ENCODE data around the gene CACNA1I.

Gene CACNA1I

GRCh38 chr22:39725351-39726035, 154.9 kb downstream of the CACNA1I start:
- TF ChIP-seq EP300 (IDR thresholded peaks at IDR 0.05; ENCODE audit: borderline replicate concordance) (no peak), TEAD4 (IDR thresholded peaks at IDR 0.05) (no peak), TAF1 (IDR thresholded peaks at IDR 0.05; ENCODE audit: low read depth) (no peak), RAD21 (IDR thresholded peaks at IDR 0.05; ENCODE audit: low read depth) (no peak), CREB1 (IDR thresholded peaks at IDR 0.05; ENCODE audit: low read depth) (no peak), TCF12 (IDR thresholded peaks at IDR 0.05; ENCODE audit: low read depth) (no peak), YY1 (IDR thresholded peaks at IDR 0.05; ENCODE audit: low read depth) (no peak), EGR1 (IDR thresholded peaks at IDR 0.05) (no peak), CEBPB (IDR thresholded peaks at IDR 0.05) (no peak), NFIC (IDR thresholded peaks at IDR 0.05) (no peak), ZBTB7A (IDR thresholded peaks at IDR 0.05; ENCODE audit: low read depth) (no peak), FOXM1 (IDR thresholded peaks at IDR 0.05; ENCODE audit: borderline replicate concordance, low read depth) (no peak)
- TF ChIP-seq, protein P1, sequence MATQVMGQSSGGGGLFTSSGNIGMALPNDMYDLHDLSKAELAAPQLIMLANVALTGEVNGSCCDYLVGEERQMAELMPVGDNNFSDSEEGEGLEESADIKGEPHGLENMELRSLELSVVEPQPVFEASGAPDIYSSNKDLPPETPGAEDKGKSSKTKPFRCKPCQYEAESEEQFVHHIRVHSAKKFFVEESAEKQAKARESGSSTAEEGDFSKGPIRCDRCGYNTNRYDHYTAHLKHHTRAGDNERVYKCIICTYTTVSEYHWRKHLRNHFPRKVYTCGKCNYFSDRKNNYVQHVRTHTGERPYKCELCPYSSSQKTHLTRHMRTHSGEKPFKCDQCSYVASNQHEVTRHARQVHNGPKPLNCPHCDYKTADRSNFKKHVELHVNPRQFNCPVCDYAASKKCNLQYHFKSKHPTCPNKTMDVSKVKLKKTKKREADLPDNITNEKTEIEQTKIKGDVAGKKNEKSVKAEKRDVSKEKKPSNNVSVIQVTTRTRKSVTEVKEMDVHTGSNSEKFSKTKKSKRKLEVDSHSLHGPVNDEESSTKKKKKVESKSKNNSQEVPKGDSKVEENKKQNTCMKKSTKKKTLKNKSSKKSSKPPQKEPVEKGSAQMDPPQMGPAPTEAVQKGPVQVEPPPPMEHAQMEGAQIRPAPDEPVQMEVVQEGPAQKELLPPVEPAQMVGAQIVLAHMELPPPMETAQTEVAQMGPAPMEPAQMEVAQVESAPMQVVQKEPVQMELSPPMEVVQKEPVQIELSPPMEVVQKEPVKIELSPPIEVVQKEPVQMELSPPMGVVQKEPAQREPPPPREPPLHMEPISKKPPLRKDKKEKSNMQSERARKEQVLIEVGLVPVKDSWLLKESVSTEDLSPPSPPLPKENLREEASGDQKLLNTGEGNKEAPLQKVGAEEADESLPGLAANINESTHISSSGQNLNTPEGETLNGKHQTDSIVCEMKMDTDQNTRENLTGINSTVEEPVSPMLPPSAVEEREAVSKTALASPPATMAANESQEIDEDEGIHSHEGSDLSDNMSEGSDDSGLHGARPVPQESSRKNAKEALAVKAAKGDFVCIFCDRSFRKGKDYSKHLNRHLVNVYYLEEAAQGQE (IDR thresholded peaks at IDR 0.05; ENCODE audit: low read depth), result no peak
- TF ChIP-seq, protein P2, sequence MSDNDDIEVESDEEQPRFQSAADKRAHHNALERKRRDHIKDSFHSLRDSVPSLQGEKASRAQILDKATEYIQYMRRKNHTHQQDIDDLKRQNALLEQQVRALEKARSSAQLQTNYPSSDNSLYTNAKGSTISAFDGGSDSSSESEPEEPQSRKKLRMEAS (IDR thresholded peaks at IDR 0.05), result no peak
- TF ChIP-seq, protein P3, sequence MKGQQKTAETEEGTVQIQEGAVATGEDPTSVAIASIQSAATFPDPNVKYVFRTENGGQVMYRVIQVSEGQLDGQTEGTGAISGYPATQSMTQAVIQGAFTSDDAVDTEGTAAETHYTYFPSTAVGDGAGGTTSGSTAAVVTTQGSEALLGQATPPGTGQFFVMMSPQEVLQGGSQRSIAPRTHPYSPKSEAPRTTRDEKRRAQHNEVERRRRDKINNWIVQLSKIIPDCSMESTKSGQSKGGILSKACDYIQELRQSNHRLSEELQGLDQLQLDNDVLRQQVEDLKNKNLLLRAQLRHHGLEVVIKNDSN (IDR thresholded peaks at IDR 0.05), result no peak

- TF ChIP-seq EGR1 (IDR thresholded peaks at IDR 0.05) (no peak), CREB1 (IDR thresholded peaks at IDR 0.05; ENCODE audit: low read depth) (no peak), RAD21 (IDR thresholded peaks at IDR 0.05; ENCODE audit: low read depth) (no peak), YY1 (IDR thresholded peaks at IDR 0.05; ENCODE audit: low read depth) (no peak), TEAD4 (IDR thresholded peaks at IDR 0.05) (no peak), TCF12 (IDR thresholded peaks at IDR 0.05; ENCODE audit: low read depth) (no peak), EP300 (IDR thresholded peaks at IDR 0.05; ENCODE audit: borderline replicate concordance) (no peak), CEBPB (IDR thresholded peaks at IDR 0.05) (no peak), TAF1 (IDR thresholded peaks at IDR 0.05; ENCODE audit: low read depth) (no peak)
- TF ChIP-seq, protein P1 (IDR thresholded peaks at IDR 0.05; ENCODE audit: low read depth), result no peak
- TF ChIP-seq, protein P2 (IDR thresholded peaks at IDR 0.05), result no peak
- TF ChIP-seq, protein P3 (IDR thresholded peaks at IDR 0.05), result no peak
These were observed 157.0 kb downstream of the CACNA1I start for GRCh38 chr22:39727541-39727940.

DNA sequence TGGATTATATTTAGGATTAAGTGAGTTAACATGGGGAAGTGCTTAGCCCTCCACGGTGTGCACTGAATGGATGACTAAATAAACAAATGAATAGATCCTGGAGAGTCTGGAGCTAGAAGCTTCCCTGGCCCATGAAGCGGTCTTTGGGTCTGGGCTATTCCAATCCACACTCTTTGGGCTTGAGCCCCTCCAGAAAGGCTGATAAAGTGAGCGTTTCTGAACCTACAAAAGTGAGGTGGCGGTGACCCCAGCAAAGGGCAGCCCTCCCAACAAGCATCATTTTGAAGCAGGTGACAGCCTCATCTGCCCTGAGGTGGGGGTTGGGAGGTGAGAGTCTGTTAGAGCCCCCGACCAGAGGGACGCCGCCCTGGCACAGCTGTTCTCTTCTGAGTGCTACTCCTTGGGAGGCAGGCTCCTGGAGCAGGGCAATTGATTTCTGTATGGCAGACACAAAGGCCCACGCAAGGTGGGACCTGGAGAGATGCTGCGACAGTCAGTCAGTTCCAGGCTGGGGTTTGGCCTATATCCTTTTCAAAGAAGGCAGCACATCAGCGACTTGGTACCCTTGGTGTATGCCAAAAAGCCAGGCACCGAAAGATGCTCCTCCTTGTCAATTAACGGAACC, 157.8 kb downstream of the CACNA1I start:
- no peak for TF ChIP-seq FOXM1 (IDR thresholded peaks at IDR 0.05; ENCODE audit: borderline replicate concordance, low read depth)
- no peak for TF ChIP-seq RAD21 (IDR thresholded peaks at IDR 0.05; ENCODE audit: low read depth)
- TF ChIP-seq TCF12 (IDR thresholded peaks at IDR 0.05; ENCODE audit: low read depth), result no peak
- TF ChIP-seq CEBPB (IDR thresholded peaks at IDR 0.05), result no peak
- TF ChIP-seq EP300 (IDR thresholded peaks at IDR 0.05; ENCODE audit: borderline replicate concordance), result no peak

GRCh38 chr22:39729141-39729934, 158.8 kb downstream of the CACNA1I start:
- TF ChIP-seq ZBTB7A (IDR thresholded peaks at IDR 0.05; ENCODE audit: low read depth) (no peak), TAF1 (IDR thresholded peaks at IDR 0.05; ENCODE audit: low read depth) (no peak), EP300 (IDR thresholded peaks at IDR 0.05; ENCODE audit: borderline replicate concordance) (no peak), FOXM1 (IDR thresholded peaks at IDR 0.05; ENCODE audit: borderline replicate concordance, low read depth) (no peak), CEBPB (IDR thresholded peaks at IDR 0.05) (no peak), RAD21 (IDR thresholded peaks at IDR 0.05; ENCODE audit: low read depth) (no peak)
- TF ChIP-seq, protein P2 (IDR thresholded peaks at IDR 0.05), result no peak
- TF ChIP-seq, protein P3 (IDR thresholded peaks at IDR 0.05), result no peak

Data from Ishikawa (cell line).